OCI-LY1 (cell line): ENCODE measurements around the gene NTF3.

Source experiments
- H2AFZ ChIP-seq: fragments of 200-600 bp; sonication (generic), shearing (Covaris generic); 2 replicates; pipeline ENCODE4 v1.6.0; 2014; ENCODE audit warnings: antibody characterized with exemption, mild to moderate bottlenecking, low read length
- H3F3A ChIP-seq: fragments of 200-600 bp; sonication (generic), shearing (Covaris generic); 2 replicates; pipeline ENCODE4 v1.6.0; 2014; ENCODE audit warnings: mild to moderate bottlenecking, antibody characterized with exemption, low read length, moderate library complexity; ENCODE audit not compliant: insufficient read depth
- H3K27ac ChIP-seq: fragments of 200-600 bp; sonication (generic); 2 replicates; pipeline ENCODE4 v1.5.1; 2014; ENCODE audit warnings: low read length, mixed run types, mild to moderate bottlenecking, low read depth; ENCODE audit not compliant: poor library complexity, severe bottlenecking
- H3K27me3 ChIP-seq: fragments of 200-600 bp; sonication (generic); 2 replicates; pipeline ENCODE4 v1.6.0; 2014; ENCODE audit warnings: antibody characterized with exemption, mild to moderate bottlenecking, low read length, moderate library complexity; ENCODE audit not compliant: insufficient read depth
- H3K36me3 ChIP-seq: fragments of 200-600 bp; sonication (generic); 2 replicates; pipeline ENCODE4 v1.6.1; 2014; ENCODE audit warnings: mild to moderate bottlenecking, antibody characterized with exemption, low read length, moderate library complexity, mixed read lengths; ENCODE audit not compliant: insufficient read depth
- H3K4me1 ChIP-seq: fragments of 200-600 bp; sonication (generic); 2 replicates; pipeline ENCODE4 v1.5.1; 2014; ENCODE audit warnings: mild to moderate bottlenecking, low read length, moderate library complexity; ENCODE audit not compliant: insufficient read depth, severe bottlenecking
- H3K4me2 ChIP-seq: fragments of 200-600 bp; sonication (generic), shearing (Covaris generic); 2 replicates; pipeline ENCODE4 v1.6.1; 2014; ENCODE audit warnings: low read length
- H3K4me3 ChIP-seq: fragments of 200-600 bp; sonication (generic); 2 replicates; pipeline ENCODE4 v1.5.1; 2014; ENCODE audit warnings: low read length, low read depth, mild to moderate bottlenecking, mixed read lengths; ENCODE audit not compliant: poor library complexity, severe bottlenecking
- H3K79me2 ChIP-seq: fragments of 200-600 bp; shearing (Covaris generic); 2 replicates; pipeline ENCODE4 v1.6.1; 2016; ENCODE audit warnings: mixed run types, low read length, mixed read lengths; ENCODE audit not compliant: insufficient read depth
- H3K9ac ChIP-seq: fragments of 200-600 bp; sonication (generic), shearing (Covaris generic); 2 replicates; pipeline ENCODE4 v1.6.1; 2014; ENCODE audit warnings: mild to moderate bottlenecking, low read length, mixed read lengths
- H3K9me2 ChIP-seq: fragments of 200-600 bp; sonication (generic), shearing (Covaris generic); 2 replicates; pipeline ENCODE4 v1.6.1; 2014; ENCODE audit warnings: low read depth, mild to moderate bottlenecking, low read length, mixed read lengths
- H3K9me3 ChIP-seq: fragments of 200-600 bp; shearing (Covaris generic); 2 replicates; pipeline ENCODE4 v1.6.1; 2014; ENCODE audit warnings: low read length, mixed read lengths
- H4K20me1 ChIP-seq: fragments of 200-600 bp; sonication (generic), shearing (Covaris generic); 2 replicates; pipeline ENCODE4 v1.6.0; 2016; ENCODE audit warnings: mild to moderate bottlenecking, low read length; ENCODE audit not compliant: insufficient read depth
- CTCF ChIP-seq: fragments of 200-600 bp; sonication (generic), shearing (Covaris generic); IDR thresholded peaks from 2 replicates; pipeline ENCODE4 v1.5.1; 2017; ENCODE audit warnings: mild to moderate bottlenecking, antibody characterized with exemption, low read length, moderate library complexity, mixed read lengths
- EZH2 ChIP-seq: fragments of 200-600 bp; sonication (generic), shearing (Covaris generic); IDR thresholded peaks from 2 replicates; pipeline ENCODE4 v1.8.0; 2017; ENCODE audit warnings: borderline replicate concordance, mixed run types, mild to moderate bottlenecking, antibody characterized with exemption, low read length, moderate library complexity, mixed read lengths

The NTF3 gene

GRCh38 chr12:5524769-5525436 lies 93.0 kb downstream of the NTF3 start:
- no peaks in the 10 kb centered on the region for H3K79me2 ChIP-seq
- no peaks in the 10 kb centered on the region for H3K36me3 ChIP-seq
- no peaks in the 10 kb centered on the region for H4K20me1 ChIP-seq
- H3K27me3 ChIP-seq = no peaks in the 10 kb centered on the region
- H3F3A ChIP-seq = no peaks in the 10 kb centered on the region
- H3K27ac ChIP-seq = no peak overlapping the region
- no peak overlapping the region for H3K9ac ChIP-seq
- no peaks in the 10 kb centered on the region for H3K9me2 ChIP-seq
- H2AFZ ChIP-seq = no peak overlapping the region
- no peaks in the 10 kb centered on the region for H3K4me1 ChIP-seq
- H3K9me3 ChIP-seq = no peaks in the 10 kb centered on the region
- TF ChIP-seq CTCF = no peak
- no peak for TF ChIP-seq EZH2
- H3K4me3 ChIP-seq = no peak overlapping the region
- no peak overlapping the region for H3K4me2 ChIP-seq

- no peaks in the 10 kb centered on the region for H3F3A ChIP-seq
- no peak overlapping the region for H3K9ac ChIP-seq
- H3K4me1 ChIP-seq = no peaks in the 10 kb centered on the region
- H3K36me3 ChIP-seq = no peaks in the 10 kb centered on the region
- H3K4me2 ChIP-seq = no peak overlapping the region
- no peaks in the 10 kb centered on the region for H3K79me2 ChIP-seq
- no peak overlapping the region for H2AFZ ChIP-seq
- H3K27me3 ChIP-seq = no peaks in the 10 kb centered on the region
- H3K9me3 ChIP-seq = no peaks in the 10 kb centered on the region
- H3K9me2 ChIP-seq = no peaks in the 10 kb centered on the region
- no peak overlapping the region for H3K4me3 ChIP-seq
- TF ChIP-seq CTCF (no peak), EZH2 (no peak)
- H3K27ac ChIP-seq = no peak overlapping the region
- H4K20me1 ChIP-seq = no peaks in the 10 kb centered on the region
These were observed 94.0 kb downstream of the NTF3 start for GRCh38 chr12:5525783-5526367.

- no peaks in the 10 kb centered on the region for H3K4me1 ChIP-seq
- no peak overlapping the region for H2AFZ ChIP-seq
- H3K9ac ChIP-seq = no peak overlapping the region
- H3K9me2 ChIP-seq = no peaks in the 10 kb centered on the region
- no peaks in the 10 kb centered on the region for H3K36me3 ChIP-seq
- H3K9me3 ChIP-seq = no peaks in the 10 kb centered on the region
- H3K27me3 ChIP-seq = no peaks in the 10 kb centered on the region
- H3K4me3 ChIP-seq = no peak overlapping the region
- no peaks in the 10 kb centered on the region for H3F3A ChIP-seq
- TF ChIP-seq CTCF (no peak), EZH2 (no peak)
- H3K4me2 ChIP-seq = no peak overlapping the region
- H3K27ac ChIP-seq = no peak overlapping the region
- no peaks in the 10 kb centered on the region for H4K20me1 ChIP-seq
- H3K79me2 ChIP-seq = no peaks in the 10 kb centered on the region
These were observed 101.5 kb downstream of the NTF3 start for GRCh38 chr12:5533368-5533767.
